ENCODE data around the gene SERPINA1. TPM values are rescaled to one million over a fixed set of nuclear protein-coding genes. Genes with fewer than 3 reads are reported as not detected.

The SERPINA1 gene
- total RNA-seq, 1 donor from 2014 or later, result 0.22 TPM

Other genes with a start within 250 kb of the SERPINA1 start
- 0.59 and 0.88 TPM in 2 replicates for gene PPP4R4, start 214.3 kb downstream of the SERPINA1 start, total RNA-seq
- not detected in 2 replicates for gene SERPINA10, start 95.3 kb downstream of the SERPINA1 start, total RNA-seq
- not detected in 2 replicates for gene SERPINA6, start 65.3 kb downstream of the SERPINA1 start, total RNA-seq
- not detected in 2 replicates for gene SERPINA2, start 21.9 kb downstream of the SERPINA1 start, total RNA-seq
- gene SERPINA11, start 64.2 kb upstream of the SERPINA1 start, total RNA-seq, result not detected in 2 replicates
- gene SERPINA9, start 87.6 kb upstream of the SERPINA1 start, total RNA-seq, result not detected in 2 replicates
- not detected in 2 replicates for gene SERPINA12, start 120.9 kb upstream of the SERPINA1 start, total RNA-seq
- not detected in 2 replicates for gene SERPINA4, start 172.8 kb upstream of the SERPINA1 start, total RNA-seq
- gene SERPINA5, start 192.8 kb upstream of the SERPINA1 start, total RNA-seq, result not detected in 2 replicates
- not detected in 2 replicates for gene SERPINA3, start 223.8 kb upstream of the SERPINA1 start, total RNA-seq

Data from T-helper 1 cell treated with Interleukin-12 subunit alpha and Interleukin-12 subunit beta and Interleukin-4 antibody, amounts not matched to agents 30 ng/mL and 1 ng/mL, for 36 hours (primary cell).